ENCODE results near the gene ZNF865.

DNA sequence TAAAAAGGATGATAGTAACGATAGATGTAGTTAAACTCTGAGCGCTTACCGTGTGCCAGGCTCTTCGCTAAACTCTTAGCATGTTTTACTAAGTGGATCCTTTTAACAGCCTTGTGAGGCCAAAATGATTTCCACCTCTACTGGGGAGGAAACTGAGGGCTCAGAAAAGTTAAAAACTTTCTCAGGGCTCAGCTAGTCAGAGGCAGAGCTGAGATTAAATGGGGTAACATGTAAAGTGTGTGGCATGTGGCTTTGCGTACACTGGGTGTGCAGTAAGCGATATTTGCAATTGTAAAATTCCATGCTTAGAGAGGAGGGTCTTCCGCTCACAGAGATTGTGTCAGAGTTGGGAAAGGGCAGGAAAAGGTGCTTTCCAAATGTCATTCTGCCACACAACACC, 51.1 kb downstream of the ZNF865 start:
- TF ChIP-seq, protein P1, sequence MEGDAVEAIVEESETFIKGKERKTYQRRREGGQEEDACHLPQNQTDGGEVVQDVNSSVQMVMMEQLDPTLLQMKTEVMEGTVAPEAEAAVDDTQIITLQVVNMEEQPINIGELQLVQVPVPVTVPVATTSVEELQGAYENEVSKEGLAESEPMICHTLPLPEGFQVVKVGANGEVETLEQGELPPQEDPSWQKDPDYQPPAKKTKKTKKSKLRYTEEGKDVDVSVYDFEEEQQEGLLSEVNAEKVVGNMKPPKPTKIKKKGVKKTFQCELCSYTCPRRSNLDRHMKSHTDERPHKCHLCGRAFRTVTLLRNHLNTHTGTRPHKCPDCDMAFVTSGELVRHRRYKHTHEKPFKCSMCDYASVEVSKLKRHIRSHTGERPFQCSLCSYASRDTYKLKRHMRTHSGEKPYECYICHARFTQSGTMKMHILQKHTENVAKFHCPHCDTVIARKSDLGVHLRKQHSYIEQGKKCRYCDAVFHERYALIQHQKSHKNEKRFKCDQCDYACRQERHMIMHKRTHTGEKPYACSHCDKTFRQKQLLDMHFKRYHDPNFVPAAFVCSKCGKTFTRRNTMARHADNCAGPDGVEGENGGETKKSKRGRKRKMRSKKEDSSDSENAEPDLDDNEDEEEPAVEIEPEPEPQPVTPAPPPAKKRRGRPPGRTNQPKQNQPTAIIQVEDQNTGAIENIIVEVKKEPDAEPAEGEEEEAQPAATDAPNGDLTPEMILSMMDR (IDR thresholded peaks at IDR 0.05) = no peak
- no peak for TF ChIP-seq POLR2A (IDR thresholded peaks at IDR 0.05)
